GM23338 (cell line): ENCODE measurements around the gene RPL13. TPM values are rescaled to one million over a fixed set of nuclear protein-coding genes. Genes with fewer than 3 reads are reported as not detected.

Experiments used
- ATAC-seq: fragments of 200-7000 bp; cut with Tn5 transposase; 3 replicates; pipeline ENCODE4 v1.9.1; 2020
- DNase-seq: peaks from one replicate; pipeline ENCODE4 v3.0.0-alpha.2; 2015; ENCODE audit warnings: low spot score
- H2AFZ ChIP-seq: fragments of 200-600 bp; sonication (generic); 2 replicates; pipeline ENCODE4 v1.8.0; 2016; ENCODE audit warnings: antibody characterized with exemption, mild to moderate bottlenecking, moderate library complexity
- H3F3A ChIP-seq: fragments of 200-600 bp; sonication (generic); replicated peaks from 2 replicates; pipeline ENCODE4 v1.8.0; 2017; ENCODE audit warnings: antibody characterized with exemption, mixed run types, low read depth
- H3K27ac ChIP-seq: fragments of 200-600 bp; sonication (generic); 2 replicates; pipeline ENCODE4 v1.6.1; 2016; ENCODE audit warnings: low read depth
- H3K27me3 ChIP-seq: fragments of 200-600 bp; sonication (generic); 2 replicates; pipeline ENCODE4 v1.8.0; 2016; ENCODE audit warnings: mild to moderate bottlenecking, mixed run types, moderate library complexity; ENCODE audit not compliant: insufficient read depth
- H3K36me3 ChIP-seq: fragments of 200-600 bp; sonication (generic); 2 replicates; pipeline ENCODE4 v1.8.0; 2016; ENCODE audit warnings: mild to moderate bottlenecking; ENCODE audit not compliant: insufficient read depth
- H3K4me1 ChIP-seq: fragments of 200-600 bp; sonication (generic); 2 replicates; pipeline ENCODE4 v1.8.0; 2016; ENCODE audit warnings: mild to moderate bottlenecking, moderate library complexity; ENCODE audit not compliant: insufficient read depth
- H3K4me2 ChIP-seq: fragments of 200-600 bp; sonication (generic); 2 replicates; pipeline ENCODE4 v1.7.1; 2017; ENCODE audit warnings: mixed run types
- H3K4me3 ChIP-seq: fragments of 200-600 bp; sonication (generic); 2 replicates; pipeline ENCODE4 v1.6.1; 2016; ENCODE audit warnings: mixed run types
- H3K79me2 ChIP-seq: fragments of 200-600 bp; sonication (generic); replicated peaks from 2 replicates; pipeline ENCODE4 v1.8.0; 2017; ENCODE audit warnings: mild to moderate bottlenecking; ENCODE audit not compliant: insufficient read depth
- H3K9me2 ChIP-seq: fragments of 200-600 bp; sonication (generic); 2 replicates; pipeline ENCODE4 v1.8.0; 2017; ENCODE audit not compliant: insufficient read depth
- H4K20me1 ChIP-seq: fragments of 200-600 bp; sonication (generic); replicated peaks from 2 replicates; pipeline ENCODE4 v1.8.0; 2017; ENCODE audit warnings: mild to moderate bottlenecking; ENCODE audit not compliant: insufficient read depth
- H3K27ac Mint-ChIP-seq: 2 replicates; pipeline ENCODE4 v1.8.0; 2020; ENCODE audit warnings: inconsistent platforms, mild to moderate bottlenecking, moderate library complexity, mixed read lengths
- H3K27me3 Mint-ChIP-seq: 3 replicates; pipeline ENCODE4 v1.8.0; 2022; ENCODE audit warnings: low read depth, mild to moderate bottlenecking, moderate library complexity, mixed read lengths, inconsistent platforms; ENCODE audit not compliant: insufficient read depth, poor library complexity
- H3K36me3 Mint-ChIP-seq: 3 replicates; pipeline ENCODE4 v1.8.0; 2021; ENCODE audit warnings: low read depth, mild to moderate bottlenecking, inconsistent platforms, moderate library complexity, mixed read lengths
- H3K4me1 Mint-ChIP-seq: 3 replicates; pipeline ENCODE4 v1.8.0; 2020; ENCODE audit warnings: mild to moderate bottlenecking, inconsistent platforms, mixed read lengths
- H3K4me3 Mint-ChIP-seq: 3 replicates; pipeline ENCODE4 v1.8.0; 2021; ENCODE audit warnings: moderate library complexity, mild to moderate bottlenecking, inconsistent platforms, mixed read lengths
- H3K9me3 Mint-ChIP-seq: 3 replicates; pipeline ENCODE4 v1.8.0; 2020; ENCODE audit warnings: moderate library complexity, mild to moderate bottlenecking, inconsistent platforms, mixed read lengths
- CREB1 ChIP-seq: fragments of 250-450 bp; sonication (Bioruptor Pico); IDR thresholded peaks from 2 replicates; pipeline ENCODE4 v1.5.0; 2020; ENCODE audit warnings: low read depth, mild to moderate bottlenecking, moderate library complexity
- CTCF ChIP-seq, 2 experiments: fragments of 200-600 bp in 1 of 2; sonication (generic) in 1 of 2; conservative IDR thresholded peaks; 2 replicates each; pipeline versions ENCODE4 v1.5.1 to v1.6.1; 2016 to 2017; ENCODE audit warnings: antibody characterized with exemption in 2 of 2, low read depth in 2 of 2, mild to moderate bottlenecking in 2 of 2, moderate library complexity in 1 of 2
- EZH2 ChIP-seq: fragments of 200-600 bp; sonication (generic); IDR thresholded peaks from one replicate; pipeline ENCODE4 v1.8.0; 2017; ENCODE audit warnings: antibody characterized with exemption, mild to moderate bottlenecking, low read depth; ENCODE audit not compliant: unreplicated experiment
- EZH2phosphoT487 ChIP-seq: fragments of 200-600 bp; sonication (generic); IDR thresholded peaks from one replicate; pipeline ENCODE4 v1.8.1; 2018; ENCODE audit warnings: antibody characterized with exemption; ENCODE audit not compliant: unreplicated experiment
- JUNB ChIP-seq: IDR thresholded peaks from one replicate; pipeline ENCODE4 v1.6.1; 2016; ENCODE audit warnings: antibody characterized with exemption; ENCODE audit not compliant: unreplicated experiment
- NANOG ChIP-seq: IDR thresholded peaks from 2 replicates; pipeline ENCODE4 v1.6.1; 2016; ENCODE audit warnings: antibody characterized with exemption, borderline replicate concordance
- POLR2AphosphoS5 ChIP-seq: IDR thresholded peaks from 2 replicates; pipeline ENCODE4 v1.6.1; 2016; ENCODE audit warnings: antibody characterized with exemption, low read depth
- REST ChIP-seq: IDR thresholded peaks from one replicate; pipeline ENCODE4 v1.6.1; 2018; ENCODE audit warnings: antibody characterized with exemption; ENCODE audit not compliant: unreplicated experiment
- STAT1 ChIP-seq: IDR thresholded peaks from one replicate; pipeline ENCODE4 v1.6.1; 2016; ENCODE audit warnings: antibody characterized with exemption; ENCODE audit not compliant: unreplicated experiment
- ZNF114 ChIP-seq: fragments of 250-450 bp; sonication (Bioruptor Pico); IDR thresholded peaks from 2 replicates; pipeline ENCODE4 v1.5.0; 2020; ENCODE audit warnings: mild to moderate bottlenecking, moderate library complexity
- ZNF331 ChIP-seq: fragments of 250-450 bp; sonication (Bioruptor Pico); IDR thresholded peaks from 2 replicates; pipeline ENCODE4 v1.5.0; 2020; ENCODE audit warnings: low read depth, mild to moderate bottlenecking, moderate library complexity
- polyA plus RNA-seq: library from polyadenylated mRNA; unstranded; fragments of >200 nt; fragmentation: Nextera tagmentation; extraction: Ambion mirVana; gene quantifications from 2 replicates; pipeline ENCODE4 v1.2.1, GENCODE V29; 2016
- total RNA-seq: library from RNA; depleted of rRNA; stranded (reverse); fragments of >200 nt; shearing (Covaris generic); gene quantifications from 2 replicates; pipeline ENCODE4 v1.2.3, GENCODE V29; 2014
- TF ChIP-seq, protein P1 (sequence below): fragments of 250-450 bp; sonication (Bioruptor Pico); IDR thresholded peaks from 2 replicates; pipeline ENCODE4 v1.5.0; 2020; ENCODE audit warnings: mild to moderate bottlenecking, moderate library complexity
- TF ChIP-seq, protein P2 (sequence below): IDR thresholded peaks from 2 replicates; pipeline ENCODE4 v1.6.1; 2016; ENCODE audit warnings: antibody characterized with exemption

The RPL13 gene
- total and polyA plus RNA-seq, 2 experiments from 2014 or later, result 3,489 to 3,617 TPM

- Histone ChIP-seq H3K9me2 (no peaks in the 10 kb centered on the region), H3K27ac (no peak overlapping the region), H3K4me3 (no peak overlapping the region), H4K20me1 (no peaks in the 10 kb centered on the region), H2AFZ (no peak overlapping the region), H3K4me2 (no peak overlapping the region), H3K36me3 (no peaks in the 10 kb centered on the region), H3K79me2 (no peaks in the 10 kb centered on the region), H3K4me1 (peaks cover 11% of the 10 kb centered on the region), H3K27me3 (no peaks in the 10 kb centered on the region), H3F3A (no peaks in the 10 kb centered on the region)
- H3K36me3 Mint-ChIP-seq, result no peaks in the 10 kb centered on the region
- H3K27ac Mint-ChIP-seq, result no peak overlapping the region
- no peak overlapping the region for H3K4me3 Mint-ChIP-seq
- TF ChIP-seq ZNF114 (CRISPR knock-in tag), result no peak
- TF ChIP-seq CREB1, result no peak
- TF ChIP-seq JUNB, result no peak
- no peak for TF ChIP-seq EZH2
- TF ChIP-seq, protein P1, sequence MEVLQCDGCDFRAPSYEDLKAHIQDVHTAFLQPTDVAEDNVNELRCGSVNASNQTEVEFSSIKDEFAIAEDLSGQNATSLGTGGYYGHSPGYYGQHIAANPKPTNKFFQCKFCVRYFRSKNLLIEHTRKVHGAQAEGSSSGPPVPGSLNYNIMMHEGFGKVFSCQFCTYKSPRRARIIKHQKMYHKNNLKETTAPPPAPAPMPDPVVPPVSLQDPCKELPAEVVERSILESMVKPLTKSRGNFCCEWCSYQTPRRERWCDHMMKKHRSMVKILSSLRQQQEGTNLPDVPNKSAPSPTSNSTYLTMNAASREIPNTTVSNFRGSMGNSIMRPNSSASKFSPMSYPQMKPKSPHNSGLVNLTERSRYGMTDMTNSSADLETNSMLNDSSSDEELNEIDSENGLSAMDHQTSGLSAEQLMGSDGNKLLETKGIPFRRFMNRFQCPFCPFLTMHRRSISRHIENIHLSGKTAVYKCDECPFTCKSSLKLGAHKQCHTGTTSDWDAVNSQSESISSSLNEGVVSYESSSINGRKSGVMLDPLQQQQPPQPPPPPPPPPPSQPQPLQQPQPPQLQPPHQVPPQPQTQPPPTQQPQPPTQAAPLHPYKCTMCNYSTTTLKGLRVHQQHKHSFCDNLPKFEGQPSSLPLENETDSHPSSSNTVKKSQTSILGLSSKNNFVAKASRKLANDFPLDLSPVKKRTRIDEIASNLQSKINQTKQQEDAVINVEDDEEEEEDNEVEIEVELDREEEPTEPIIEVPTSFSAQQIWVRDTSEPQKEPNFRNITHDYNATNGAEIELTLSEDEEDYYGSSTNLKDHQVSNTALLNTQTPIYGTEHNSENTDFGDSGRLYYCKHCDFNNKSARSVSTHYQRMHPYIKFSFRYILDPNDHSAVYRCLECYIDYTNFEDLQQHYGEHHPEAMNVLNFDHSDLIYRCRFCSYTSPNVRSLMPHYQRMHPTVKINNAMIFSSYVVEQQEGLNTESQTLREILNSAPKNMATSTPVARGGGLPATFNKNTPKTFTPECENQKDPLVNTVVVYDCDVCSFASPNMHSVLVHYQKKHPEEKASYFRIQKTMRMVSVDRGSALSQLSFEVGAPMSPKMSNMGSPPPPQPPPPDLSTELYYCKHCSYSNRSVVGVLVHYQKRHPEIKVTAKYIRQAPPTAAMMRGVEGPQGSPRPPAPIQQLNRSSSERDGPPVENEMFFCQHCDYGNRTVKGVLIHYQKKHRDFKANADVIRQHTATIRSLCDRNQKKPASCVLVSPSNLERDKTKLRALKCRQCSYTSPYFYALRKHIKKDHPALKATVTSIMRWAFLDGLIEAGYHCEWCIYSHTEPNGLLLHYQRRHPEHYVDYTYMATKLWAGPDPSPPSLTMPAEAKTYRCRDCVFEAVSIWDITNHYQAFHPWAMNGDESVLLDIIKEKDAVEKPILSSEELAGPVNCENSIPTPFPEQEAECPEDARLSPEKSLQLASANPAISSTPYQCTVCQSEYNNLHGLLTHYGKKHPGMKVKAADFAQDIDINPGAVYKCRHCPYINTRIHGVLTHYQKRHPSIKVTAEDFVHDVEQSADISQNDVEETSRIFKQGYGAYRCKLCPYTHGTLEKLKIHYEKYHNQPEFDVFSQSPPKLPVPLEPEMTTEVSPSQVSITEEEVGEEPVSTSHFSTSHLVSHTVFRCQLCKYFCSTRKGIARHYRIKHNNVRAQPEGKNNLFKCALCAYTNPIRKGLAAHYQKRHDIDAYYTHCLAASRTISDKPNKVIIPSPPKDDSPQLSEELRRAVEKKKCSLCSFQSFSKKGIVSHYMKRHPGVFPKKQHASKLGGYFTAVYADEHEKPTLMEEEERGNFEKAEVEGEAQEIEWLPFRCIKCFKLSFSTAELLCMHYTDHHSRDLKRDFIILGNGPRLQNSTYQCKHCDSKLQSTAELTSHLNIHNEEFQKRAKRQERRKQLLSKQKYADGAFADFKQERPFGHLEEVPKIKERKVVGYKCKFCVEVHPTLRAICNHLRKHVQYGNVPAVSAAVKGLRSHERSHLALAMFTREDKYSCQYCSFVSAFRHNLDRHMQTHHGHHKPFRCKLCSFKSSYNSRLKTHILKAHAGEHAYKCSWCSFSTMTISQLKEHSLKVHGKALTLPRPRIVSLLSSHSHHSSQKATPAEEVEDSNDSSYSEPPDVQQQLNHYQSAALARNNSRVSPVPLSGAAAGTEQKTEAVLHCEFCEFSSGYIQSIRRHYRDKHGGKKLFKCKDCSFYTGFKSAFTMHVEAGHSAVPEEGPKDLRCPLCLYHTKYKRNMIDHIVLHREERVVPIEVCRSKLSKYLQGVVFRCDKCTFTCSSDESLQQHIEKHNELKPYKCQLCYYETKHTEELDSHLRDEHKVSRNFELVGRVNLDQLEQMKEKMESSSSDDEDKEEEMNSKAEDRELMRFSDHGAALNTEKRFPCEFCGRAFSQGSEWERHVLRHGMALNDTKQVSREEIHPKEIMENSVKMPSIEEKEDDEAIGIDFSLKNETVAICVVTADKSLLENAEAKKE (CRISPR knock-in tag), result no peak
- TF ChIP-seq POLR2AphosphoS5, result no peak
- TF ChIP-seq NANOG, result no peak
- no peak for TF ChIP-seq EZH2phosphoT487
- no peak for TF ChIP-seq ZNF331 (CRISPR knock-in tag)
- TF ChIP-seq, protein P2, sequence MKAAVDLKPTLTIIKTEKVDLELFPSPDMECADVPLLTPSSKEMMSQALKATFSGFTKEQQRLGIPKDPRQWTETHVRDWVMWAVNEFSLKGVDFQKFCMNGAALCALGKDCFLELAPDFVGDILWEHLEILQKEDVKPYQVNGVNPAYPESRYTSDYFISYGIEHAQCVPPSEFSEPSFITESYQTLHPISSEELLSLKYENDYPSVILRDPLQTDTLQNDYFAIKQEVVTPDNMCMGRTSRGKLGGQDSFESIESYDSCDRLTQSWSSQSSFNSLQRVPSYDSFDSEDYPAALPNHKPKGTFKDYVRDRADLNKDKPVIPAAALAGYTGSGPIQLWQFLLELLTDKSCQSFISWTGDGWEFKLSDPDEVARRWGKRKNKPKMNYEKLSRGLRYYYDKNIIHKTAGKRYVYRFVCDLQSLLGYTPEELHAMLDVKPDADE, result no peak
- no peak for TF ChIP-seq CTCF (conservative IDR thresholded peaks at IDR 0.05; ENCODE audit: low read depth in 2 of 2)
- TF ChIP-seq REST, result no peak
- no peak for TF ChIP-seq STAT1
- peaks cover 11% of the 10 kb centered on the region for H3K4me1 Mint-ChIP-seq
- H3K27me3 Mint-ChIP-seq, result peaks cover 18% of the 10 kb centered on the region
- ATAC-seq (no peak), DNase-seq (no peak)
- H3K9me3 Mint-ChIP-seq, result no peaks in the 10 kb centered on the region
Measured at GRCh38 chr16:89600427-89600826, 39.9 kb downstream of the RPL13 start.
